ENCODE measurements around the gene PLCXD1.
"Not testable (repeated sequence)": the region's sequence is repeated elsewhere in the genome, so short reads cannot be mapped to it uniquely, and the experiment has no call there.

Gene PLCXD1

GRCh38 chrX:317424-318067, 36.4 kb downstream of the PLCXD1 start:
- DNase-seq (ENCODE audit: low spot score): peak; percentile 14

GRCh38 chrX:318068-318738, 37.0 kb downstream of the PLCXD1 start:
- peak; percentile 95 for DNase-seq (ENCODE audit: low spot score)

GRCh38 chrX:318739-319578, 37.8 kb downstream of the PLCXD1 start, which contains the start of gene GTPBP6:
Gene GTPBP6 (minus strand): TSS chrX:318796. CDS start chrX:318787, 9 bp downstream.
- peak; percentile 99 for DNase-seq (ENCODE audit: low spot score)

GRCh38 chrX:319579-320125, 38.5 kb downstream of the PLCXD1 start:
- DNase-seq (ENCODE audit: low spot score): no peak

- DNase-seq (ENCODE audit: low spot score): peak; percentile 14
Measured at GRCh38 chrX:320126-320783, 39.1 kb downstream of the PLCXD1 start.

GRCh38 chrX:323721-324628, 42.8 kb downstream of the PLCXD1 start:
- DNase-seq (ENCODE audit: low spot score): peak; percentile 25

GRCh38 chrX:324664-325063, 43.5 kb downstream of the PLCXD1 start:
- DNase-seq (ENCODE audit: low spot score): not testable (repeated sequence)

- no peak for DNase-seq (ENCODE audit: low spot score)
Measured at GRCh38 chrX:327660-328126, 46.5 kb downstream of the PLCXD1 start.

GRCh38 chrX:329291-329910, 48.2 kb downstream of the PLCXD1 start:
- no peak for DNase-seq (ENCODE audit: low spot score)

GRCh38 chrX:330141-330725, 49.1 kb downstream of the PLCXD1 start:
- not testable (repeated sequence) for DNase-seq (ENCODE audit: low spot score)

- DNase-seq (ENCODE audit: low spot score): no peak
Measured at GRCh38 chrX:330726-331150, 49.6 kb downstream of the PLCXD1 start.

- no peak for DNase-seq (ENCODE audit: low spot score)
Measured at GRCh38 chrX:331151-331824, 50.1 kb downstream of the PLCXD1 start.

- no peak for DNase-seq (ENCODE audit: low spot score)
Measured at GRCh38 chrX:331825-332495, 50.8 kb downstream of the PLCXD1 start.

- DNase-seq (ENCODE audit: low spot score): no peak
Measured at GRCh38 chrX:332496-332860, 51.3 kb downstream of the PLCXD1 start.

- no peak for DNase-seq (ENCODE audit: low spot score)
Measured at GRCh38 chrX:332916-333610, 51.9 kb downstream of the PLCXD1 start.

GRCh38 chrX:333611-334311, 52.6 kb downstream of the PLCXD1 start:
- no peak for DNase-seq (ENCODE audit: low spot score)

- DNase-seq (ENCODE audit: low spot score): no peak
Measured at GRCh38 chrX:334331-334891, 53.2 kb downstream of the PLCXD1 start.

Measured in pons (tissue), 1 donor.